ENCODE results near the gene PDGFRA. TPM values are rescaled to one million over a fixed set of nuclear protein-coding genes. Genes with fewer than 3 reads are reported as not detected.

PDGFRA gene
- total RNA-seq, 1 experiment from 2014 or later: 6.8 TPM

- Histone ChIP-seq H3K23ac (ENCODE audit: insufficient read length, low read depth, low read length) (no peak overlapping the region), H3T11ph (ENCODE audit: low read length) (no peak overlapping the region), H2BK5ac (ENCODE audit: insufficient read length, low read length) (no peak overlapping the region), H3K79me1 (ENCODE audit: insufficient read depth, low read depth, low read length, poor library complexity, severe bottlenecking) (no peaks in the 10 kb centered on the region), H2BK12ac (ENCODE audit: insufficient read length, low read depth, low read length) (no peak overlapping the region), H2BK120ac (ENCODE audit: low read depth, low read length, poor library complexity, severe bottlenecking) (no peak overlapping the region), H3K56ac (ENCODE audit: insufficient read length, low read depth, low read length) (no peak overlapping the region), H2AK5ac (ENCODE audit: insufficient read length, low read length) (no peak overlapping the region), H3K27ac (ENCODE audit: insufficient read length, low read depth, low read length) (no peak overlapping the region), H4K5ac (ENCODE audit: insufficient read length, low read depth, low read length) (no peak overlapping the region), H2AFZ (ENCODE audit: low read length) (no peak overlapping the region), H4K8ac (replicated peaks; ENCODE audit: insufficient read length, low read depth, low read length) (no peak overlapping the region), H3K4me2 (ENCODE audit: insufficient read depth, insufficient read length, low read length) (no peak overlapping the region), H3K18ac (ENCODE audit: insufficient read length, low read depth, low read length) (no peak overlapping the region), H4K91ac (ENCODE audit: insufficient read length, low read depth, low read length) (no peak overlapping the region), H3K4me1 (ENCODE audit: insufficient read depth, low read length) (no peaks in the 10 kb centered on the region), H3K23me2 (ENCODE audit: insufficient read length, low read depth, low read length, poor library complexity, severe bottlenecking) (no peaks in the 10 kb centered on the region), H2BK20ac (ENCODE audit: low read depth, low read length, poor library complexity, severe bottlenecking) (no peak overlapping the region), H3K14ac (ENCODE audit: insufficient read depth, low read length) (no peak overlapping the region), H3K27me3 (ENCODE audit: insufficient read depth, low read length) (no peaks in the 10 kb centered on the region), H4K20me1 (ENCODE audit: control insufficient read depth, insufficient read depth, insufficient read length) (no peaks in the 10 kb centered on the region), H3K79me2 (ENCODE audit: insufficient read depth, low read length) (no peaks in the 10 kb centered on the region), H3K9ac (ENCODE audit: extremely low read depth, insufficient read length, low read length) (no peak overlapping the region), H3K4ac (ENCODE audit: low read depth, low read length) (no peak overlapping the region), H3K9me3 (ENCODE audit: control insufficient read depth, low read depth, low read length) (no peaks in the 10 kb centered on the region), H2BK15ac (ENCODE audit: low read depth, low read length) (no peak overlapping the region)
- no peak for DNase-seq
- no peak for TF ChIP-seq CTCF (conservative IDR thresholded peaks at IDR 0.05)
- Mint-ChIP-seq H3K4me3 (no peak overlapping the region), H3K4me1 (no peaks in the 10 kb centered on the region), H3K27me3 (ENCODE audit: low read depth) (no peaks in the 10 kb centered on the region; the same call in 1 of the 2 replicates), H3K9me3 (no peaks in the 10 kb centered on the region; a peak in 1 of 5 replicates), H3K36me3 (ENCODE audit: insufficient read depth in 1 of 3, low read depth in 3 of 3) (no peaks in the 10 kb centered on the region), H3K27ac (no peak overlapping the region)
- no CpG with 5 or more reads among the region's 1 CpG for WGBS (ENCODE audit: extremely low coverage, insufficient read length, low lambda C conversion rate)
Observed at GRCh38 chr4:54185866-54186265, 43.2 kb upstream of the PDGFRA start.
